Skeletal muscle satellite cell (primary cell): ENCODE results near the gene TRRAP.

ENCODE experiments used
- H3K27me3 ChIP-seq: 2 replicates; pipeline ENCODE4 v1.7.0; 2013; ENCODE audit warnings: low read length; ENCODE audit not compliant: control insufficient read depth, insufficient read depth
- H3K36me3 ChIP-seq: 2 replicates; pipeline ENCODE4 v1.7.0; 2013; ENCODE audit warnings: mild to moderate bottlenecking, control low read depth, low read length; ENCODE audit not compliant: insufficient read depth
- H3K4me1 ChIP-seq: 2 replicates; pipeline ENCODE4 v1.7.0; 2013; ENCODE audit warnings: low read length; ENCODE audit not compliant: control insufficient read depth, insufficient read depth
- H3K4me2 ChIP-seq: 2 replicates; pipeline ENCODE4 v1.7.0; 2013; ENCODE audit warnings: mild to moderate bottlenecking, low read length
- H3K4me3 ChIP-seq: 2 replicates; pipeline ENCODE4 v1.7.0; 2013; ENCODE audit warnings: low read length
- H3K9ac ChIP-seq: 2 replicates; pipeline ENCODE4 v1.7.0; 2013; ENCODE audit warnings: mild to moderate bottlenecking, low read depth, low read length, moderate library complexity
- H3K9me3 ChIP-seq: replicated peaks from 2 replicates; pipeline ENCODE4 v1.7.0; 2013; ENCODE audit warnings: mild to moderate bottlenecking, control low read depth, low read length

TRRAP gene

GRCh38 chr7:99028261-99028973, 150.1 kb downstream of the TRRAP start:
- no peaks in the 10 kb centered on the region for H3K27me3 ChIP-seq
- peaks cover 57% of the 10 kb centered on the region for H3K36me3 ChIP-seq
- H3K9me3 ChIP-seq: no peaks in the 10 kb centered on the region
- H3K4me1 ChIP-seq: peaks cover 8% of the 10 kb centered on the region
- H3K4me3 ChIP-seq: no peak overlapping the region
- no peak overlapping the region for H3K4me2 ChIP-seq
- no peak overlapping the region for H3K9ac ChIP-seq

- no peak overlapping the region for H3K9ac ChIP-seq
- H3K36me3 ChIP-seq: peaks cover 71% of the 10 kb centered on the region
- no peaks in the 10 kb centered on the region for H3K9me3 ChIP-seq
- H3K4me1 ChIP-seq: no peaks in the 10 kb centered on the region
- H3K4me2 ChIP-seq: no peak overlapping the region
- H3K4me3 ChIP-seq: no peak overlapping the region
- H3K27me3 ChIP-seq: no peaks in the 10 kb centered on the region
Measured at GRCh38 chr7:99029466-99030435, 151.4 kb downstream of the TRRAP start.

- peaks cover 78% of the 10 kb centered on the region for H3K36me3 ChIP-seq
- no peak overlapping the region for H3K4me3 ChIP-seq
- no peaks in the 10 kb centered on the region for H3K9me3 ChIP-seq
- H3K4me2 ChIP-seq: no peak overlapping the region
- no peaks in the 10 kb centered on the region for H3K4me1 ChIP-seq
- no peaks in the 10 kb centered on the region for H3K27me3 ChIP-seq
- H3K9ac ChIP-seq: no peak overlapping the region
Measured at GRCh38 chr7:99030457-99030856, 152.1 kb downstream of the TRRAP start.

- Histone ChIP-seq H3K9ac (no peak overlapping the region), H3K27me3 (no peaks in the 10 kb centered on the region), H3K4me2 (no peak overlapping the region), H3K4me3 (no peak overlapping the region), H3K4me1 (no peaks in the 10 kb centered on the region), H3K9me3 (no peaks in the 10 kb centered on the region), H3K36me3 (peaks cover 83% of the 10 kb centered on the region)
Measured at GRCh38 chr7:99030951-99031350, 152.6 kb downstream of the TRRAP start.

- Histone ChIP-seq H3K36me3 (peaks cover 84% of the 10 kb centered on the region), H3K9me3 (no peaks in the 10 kb centered on the region), H3K27me3 (no peaks in the 10 kb centered on the region), H3K4me3 (no peak overlapping the region), H3K4me2 (no peak overlapping the region), H3K4me1 (no peaks in the 10 kb centered on the region), H3K9ac (no peak overlapping the region)
Measured at GRCh38 chr7:99031496-99031895, 153.2 kb downstream of the TRRAP start.

- Histone ChIP-seq H3K27me3 (no peaks in the 10 kb centered on the region), H3K9ac (no peak overlapping the region), H3K9me3 (no peaks in the 10 kb centered on the region), H3K4me3 (no peak overlapping the region), H3K4me2 (no peak overlapping the region), H3K36me3 (peaks cover 91% of the 10 kb centered on the region), H3K4me1 (no peaks in the 10 kb centered on the region)
Measured at GRCh38 chr7:99032928-99033327, 154.6 kb downstream of the TRRAP start.

- Histone ChIP-seq H3K36me3 (peaks cover 91% of the 10 kb centered on the region), H3K4me2 (no peak overlapping the region), H3K4me1 (no peaks in the 10 kb centered on the region), H3K9me3 (no peaks in the 10 kb centered on the region), H3K9ac (no peak overlapping the region), H3K4me3 (no peak overlapping the region), H3K27me3 (no peaks in the 10 kb centered on the region)
Measured at GRCh38 chr7:99033765-99034164, 155.4 kb downstream of the TRRAP start.

- Histone ChIP-seq H3K4me3 (no peak overlapping the region), H3K4me2 (no peak overlapping the region), H3K9me3 (no peaks in the 10 kb centered on the region), H3K9ac (no peak overlapping the region), H3K27me3 (no peaks in the 10 kb centered on the region), H3K36me3 (peaks cover 85% of the 10 kb centered on the region), H3K4me1 (no peaks in the 10 kb centered on the region)
Measured at GRCh38 chr7:99034932-99035722, 156.8 kb downstream of the TRRAP start.

- peaks cover 3% of the 10 kb centered on the region for H3K4me1 ChIP-seq
- H3K4me3 ChIP-seq: no peak overlapping the region
- H3K9ac ChIP-seq: no peak overlapping the region
- no peaks in the 10 kb centered on the region for H3K27me3 ChIP-seq
- H3K4me2 ChIP-seq: no peak overlapping the region
- no peaks in the 10 kb centered on the region for H3K9me3 ChIP-seq
- peaks cover 83% of the 10 kb centered on the region for H3K36me3 ChIP-seq
Measured at GRCh38 chr7:99035723-99036545, 157.6 kb downstream of the TRRAP start.

GRCh38 chr7:99036546-99037111, 158.3 kb downstream of the TRRAP start:
- Histone ChIP-seq H3K4me2 (no peak overlapping the region), H3K4me1 (peaks cover 3% of the 10 kb centered on the region), H3K9me3 (no peaks in the 10 kb centered on the region), H3K4me3 (no peak overlapping the region), H3K36me3 (peaks cover 82% of the 10 kb centered on the region), H3K27me3 (no peaks in the 10 kb centered on the region), H3K9ac (no peak overlapping the region)
